HTERT RPE-1 (cell line): ENCODE data around the gene TBX1.
"Not testable (repeated sequence)": the region's sequence is repeated elsewhere in the genome, so short reads cannot be mapped to it uniquely, and the experiment has no call there.

Source experiments
- in situ Hi-C: fragments of 300-500 bp; cut with MboI; formaldehyde crosslinking; loops from 4 replicates; pipeline ENCODE4 v1.14.3; 2020; ENCODE audit warnings: low sequenced_read_pairs

TBX1 gene

DNA sequence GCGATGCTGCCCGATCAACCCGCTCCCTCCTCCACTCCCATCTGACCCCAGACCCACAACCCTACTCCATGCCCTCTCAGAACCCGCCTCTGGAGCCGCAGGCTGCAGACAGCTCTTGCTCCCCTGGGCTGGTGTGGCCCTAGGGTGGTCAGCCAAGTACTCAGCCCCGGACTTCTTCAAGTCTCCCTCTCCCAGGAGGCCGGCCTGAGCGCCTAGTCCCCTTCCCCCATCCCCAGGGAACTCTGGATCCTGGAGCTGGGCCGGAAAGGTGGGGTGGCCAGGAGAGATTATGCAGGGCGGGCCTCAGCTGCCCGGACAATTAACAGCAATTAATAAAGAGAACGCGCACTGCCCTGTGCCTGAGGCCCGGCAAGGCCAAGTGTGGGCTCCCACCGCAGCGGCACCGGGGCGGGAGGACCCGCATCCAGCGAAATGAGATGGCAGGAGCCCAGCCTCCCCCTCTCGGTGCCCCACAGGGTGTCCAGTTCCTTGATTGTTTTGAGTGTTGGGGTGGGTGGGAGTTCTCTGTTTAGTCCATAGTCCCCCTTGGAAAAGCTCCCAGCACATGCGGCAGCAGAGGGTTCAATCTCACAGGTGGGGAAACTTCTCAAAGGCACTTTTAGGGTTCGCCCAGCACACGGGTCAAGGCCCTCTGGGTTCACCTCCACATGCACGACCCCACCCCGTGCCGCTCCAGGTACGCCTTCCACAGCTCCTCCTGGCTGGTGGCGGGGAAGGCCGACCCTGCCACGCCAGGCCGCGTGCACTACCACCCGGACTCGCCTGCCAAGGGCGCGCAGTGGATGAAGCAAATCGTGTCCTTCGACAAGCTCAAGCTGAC lies 3.1 kb downstream of the TBX1 start:
- in situ Hi-C loops = no loop called here

GRCh38 chr22:19764299-19764593 lies 3.7 kb downstream of the TBX1 start:
- in situ Hi-C loops = no loop called here

- in situ Hi-C loops = no loop called here
Measured at GRCh38 chr22:19764636-19765476, 4.3 kb downstream of the TBX1 start.

DNA sequence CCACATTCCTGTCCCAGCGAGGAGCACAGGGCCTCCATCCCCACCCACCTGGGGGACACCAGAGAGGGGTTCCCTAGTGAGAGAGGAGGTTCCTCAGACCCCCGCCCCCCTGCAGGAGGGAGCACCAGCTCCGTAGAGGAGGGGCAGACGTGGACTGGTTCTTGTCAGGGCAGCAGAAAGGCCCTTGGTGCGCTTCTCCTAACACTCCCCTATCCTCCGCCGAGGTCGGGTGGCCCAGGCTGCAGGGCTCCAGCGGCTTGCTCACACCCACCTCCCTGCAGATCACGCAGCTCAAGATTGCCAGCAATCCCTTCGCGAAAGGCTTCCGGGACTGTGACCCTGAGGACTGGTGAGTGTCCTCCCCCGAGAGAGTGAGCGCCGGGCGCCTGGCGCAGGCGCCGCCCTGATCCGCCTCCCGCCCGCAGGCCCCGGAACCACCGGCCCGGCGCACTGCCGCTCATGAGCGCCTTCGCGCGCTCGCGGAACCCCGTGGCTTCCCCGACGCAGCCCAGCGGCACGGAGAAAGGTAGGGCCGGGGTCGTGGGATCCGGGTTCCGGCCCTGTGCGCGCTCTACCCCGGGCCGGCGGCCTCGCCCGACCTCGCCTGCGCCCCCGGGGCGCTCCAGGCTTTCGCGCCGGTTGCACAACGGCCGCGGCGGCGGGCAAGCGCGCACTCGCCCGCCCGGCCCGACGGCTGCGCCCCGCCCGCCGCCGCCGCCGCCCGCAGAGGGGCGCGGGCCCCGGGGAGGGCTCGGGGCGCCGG lies 5.1 kb downstream of the TBX1 start:
- in situ Hi-C loops = no loop called here

DNA sequence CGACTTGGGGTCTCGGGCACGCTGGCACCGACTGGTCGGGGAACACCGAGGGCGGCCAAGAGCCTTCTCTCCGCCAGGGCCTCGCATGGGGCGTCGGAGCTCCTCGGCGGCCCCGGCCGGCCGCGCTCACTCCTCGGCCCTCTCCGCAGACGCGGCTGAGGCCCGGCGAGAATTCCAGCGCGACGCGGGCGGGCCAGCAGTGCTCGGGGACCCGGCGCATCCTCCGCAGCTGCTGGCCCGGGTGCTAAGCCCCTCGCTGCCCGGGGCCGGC lies 5.6 kb downstream of the TBX1 start:
- in situ Hi-C loops = no loop called here

DNA sequence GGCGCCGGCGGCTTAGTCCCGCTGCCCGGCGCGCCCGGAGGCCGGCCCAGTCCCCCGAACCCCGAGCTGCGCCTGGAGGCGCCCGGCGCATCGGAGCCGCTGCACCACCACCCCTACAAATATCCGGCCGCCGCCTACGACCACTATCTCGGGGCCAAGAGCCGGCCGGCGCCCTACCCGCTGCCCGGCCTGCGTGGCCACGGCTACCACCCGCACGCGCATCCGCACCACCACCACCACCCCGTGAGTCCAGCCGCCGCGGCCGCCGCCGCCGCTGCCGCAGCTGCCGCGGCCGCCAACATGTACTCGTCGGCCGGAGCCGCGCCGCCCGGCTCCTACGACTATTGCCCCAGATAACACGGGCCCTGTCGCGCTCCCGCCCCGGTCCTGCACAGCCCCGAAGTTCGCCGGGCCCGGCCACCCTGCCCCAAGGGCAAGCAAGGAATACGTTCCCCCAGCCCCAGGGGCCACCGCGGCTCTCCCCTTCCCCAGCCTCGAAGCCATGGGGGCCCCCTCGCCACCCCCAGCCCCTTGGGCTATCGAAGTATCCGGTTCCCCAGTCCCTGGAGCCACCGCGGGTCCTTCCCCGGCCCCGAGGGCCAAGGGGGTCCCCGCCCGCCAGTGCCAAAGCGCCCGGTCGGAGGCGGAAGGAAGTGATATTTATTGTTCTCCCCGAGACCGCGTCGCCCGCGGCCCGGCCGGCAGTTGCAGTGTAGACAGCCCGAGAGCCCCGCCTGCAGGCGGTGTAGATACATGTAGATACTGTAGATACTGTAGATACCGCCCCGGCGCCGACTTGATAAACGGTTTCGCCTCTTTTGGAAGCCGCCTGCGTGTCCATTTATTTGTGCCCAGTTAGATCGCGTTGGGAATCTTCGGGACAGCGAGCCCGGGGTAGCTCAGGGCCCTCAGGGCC lies 6.2 kb downstream of the TBX1 start:
- in situ Hi-C loops = no loop called here

DNA sequence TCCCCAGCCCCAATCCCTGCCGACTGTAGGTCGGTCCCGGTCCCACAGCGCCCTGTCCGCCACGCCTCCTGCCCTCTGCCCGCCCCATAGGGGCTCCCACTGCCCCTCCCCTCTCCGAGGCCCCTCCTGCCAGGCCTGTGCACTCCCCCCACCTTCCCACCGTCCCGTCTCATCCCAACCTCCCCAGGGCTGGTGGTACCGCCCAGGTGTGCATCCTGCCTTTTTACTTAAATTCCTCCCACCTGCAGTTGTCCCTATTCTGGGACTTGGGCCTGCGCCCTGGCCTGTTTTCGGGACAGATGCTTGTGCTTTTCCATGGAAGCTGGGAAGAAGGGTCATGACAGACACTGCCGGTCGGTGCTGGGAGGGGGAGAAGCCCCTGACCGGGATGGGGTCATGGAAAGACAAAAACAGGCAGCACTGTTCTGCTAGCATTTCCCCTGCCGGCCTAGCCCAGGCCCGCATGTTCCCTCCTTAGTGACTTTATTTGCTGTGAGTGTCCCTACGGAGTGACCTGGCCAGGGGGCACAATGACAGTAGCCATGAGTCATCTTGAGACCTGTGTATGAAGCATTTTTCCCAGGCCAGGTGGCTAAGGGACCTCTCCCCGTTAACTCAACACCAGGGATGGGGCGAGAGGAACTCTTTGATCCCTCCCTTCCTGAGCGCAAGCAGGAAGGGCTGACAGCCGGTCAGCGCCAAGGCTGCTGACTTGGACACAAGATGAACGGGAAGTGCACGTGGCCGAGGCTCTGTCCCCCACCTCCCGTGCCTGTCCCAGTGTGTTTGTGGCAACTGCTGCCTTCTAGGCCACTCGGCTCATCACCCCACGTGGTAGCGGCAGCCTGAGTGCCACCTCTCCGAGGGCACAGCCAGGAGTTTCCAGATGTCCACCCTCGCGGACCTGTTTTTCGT lies 7.1 kb downstream of the TBX1 start:
- in situ Hi-C loops = no loop called here

DNA sequence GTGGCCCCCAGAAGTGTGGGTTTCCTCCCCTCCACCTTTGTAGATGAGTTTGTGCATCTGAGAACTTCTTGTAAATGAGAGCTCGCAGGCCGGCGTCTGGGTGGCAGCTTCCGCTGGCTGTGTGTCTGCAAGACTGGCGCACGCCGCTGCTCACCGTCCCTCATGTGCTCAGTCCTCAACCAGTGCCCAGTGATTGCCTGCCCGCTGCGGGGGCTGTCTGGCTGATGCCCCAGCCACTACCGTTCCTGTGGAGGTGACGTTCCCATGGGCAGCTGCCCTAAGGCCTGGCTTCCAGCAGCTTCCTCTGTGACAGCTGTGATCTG lies 8.8 kb downstream of the TBX1 start:
- in situ Hi-C loops = no loop called here

- in situ Hi-C loops = no loop called here
Measured at GRCh38 chr22:19770349-19771220, 10.0 kb downstream of the TBX1 start.

DNA sequence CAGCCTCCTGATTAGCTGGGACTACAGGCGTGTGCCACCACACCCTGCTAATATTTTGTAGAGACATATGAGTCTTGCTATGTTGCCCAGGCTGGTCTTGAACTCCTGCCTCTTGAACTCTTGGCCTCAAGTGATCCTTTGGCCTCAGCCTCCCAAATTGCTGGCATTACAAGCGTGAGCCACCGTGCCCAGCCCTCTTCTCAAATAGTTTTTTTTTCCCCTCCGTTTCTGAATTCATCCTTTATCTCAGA lies 11.8 kb downstream of the TBX1 start:
- in situ Hi-C loops = no loop called here

DNA sequence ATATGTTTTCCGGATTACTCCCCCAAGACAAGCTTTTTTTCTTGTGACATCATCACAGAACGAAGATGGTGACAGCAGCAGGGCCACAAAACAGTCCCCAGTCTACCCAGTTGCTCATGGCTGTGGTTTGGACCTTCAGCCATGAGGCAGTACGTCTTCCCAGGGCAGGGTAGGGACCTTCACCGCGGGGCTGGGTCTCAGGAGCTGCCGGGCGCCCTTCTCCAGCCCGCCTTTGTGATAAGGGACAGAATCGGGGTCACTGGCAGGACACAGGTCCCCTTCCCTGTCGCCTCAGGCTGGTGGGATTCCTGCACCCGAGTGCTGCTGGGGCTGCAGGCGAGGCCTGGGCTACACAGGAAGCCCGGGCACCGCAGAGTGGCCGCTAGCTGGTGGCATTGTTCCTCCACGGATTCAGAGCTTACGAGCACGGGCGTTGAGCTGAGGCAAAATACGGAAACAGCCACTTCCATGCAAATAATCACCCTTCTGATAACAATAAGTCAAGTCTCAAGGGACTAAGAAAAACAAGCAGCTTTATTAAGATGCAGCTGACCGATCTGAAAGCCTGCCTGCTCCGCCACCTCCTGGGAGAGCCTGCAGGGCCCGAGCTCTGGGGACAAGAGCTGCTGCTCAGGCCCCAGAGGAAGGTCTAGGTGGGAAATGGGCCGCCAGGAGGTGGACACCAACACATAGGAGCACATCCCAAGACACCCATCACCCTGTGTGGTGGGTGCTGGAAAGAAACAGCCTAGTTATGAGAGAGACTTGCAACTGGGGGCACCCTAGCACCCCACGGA lies 12.3 kb downstream of the TBX1 start:
- in situ Hi-C loops = no loop called here

GRCh38 chr22:19773470-19774040 lies 13.0 kb downstream of the TBX1 start:
- in situ Hi-C loops = no loop called here

DNA sequence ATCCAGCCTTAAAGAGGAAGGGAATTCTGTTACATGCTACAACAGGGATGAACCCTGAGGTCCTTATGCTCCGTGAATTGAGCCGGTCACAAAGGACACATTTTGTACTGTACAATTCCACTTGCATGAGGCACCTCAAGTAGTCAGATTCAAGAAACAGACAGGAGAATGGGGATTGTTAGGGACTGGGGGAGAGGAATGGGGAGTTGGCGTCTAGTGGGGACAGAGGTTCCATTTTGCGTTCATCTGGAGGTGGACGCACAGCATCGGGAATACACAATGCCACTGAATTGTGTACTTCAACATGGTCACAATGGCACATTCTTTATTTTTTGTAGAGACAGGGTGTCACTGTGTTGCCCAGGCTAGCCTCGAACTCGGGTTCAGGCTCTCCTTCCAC lies 14.1 kb downstream of the TBX1 start:
- in situ Hi-C loops = no loop called here

GRCh38 chr22:19775496-19776325 lies 15.1 kb downstream of the TBX1 start:
- in situ Hi-C loops = no loop called here

DNA sequence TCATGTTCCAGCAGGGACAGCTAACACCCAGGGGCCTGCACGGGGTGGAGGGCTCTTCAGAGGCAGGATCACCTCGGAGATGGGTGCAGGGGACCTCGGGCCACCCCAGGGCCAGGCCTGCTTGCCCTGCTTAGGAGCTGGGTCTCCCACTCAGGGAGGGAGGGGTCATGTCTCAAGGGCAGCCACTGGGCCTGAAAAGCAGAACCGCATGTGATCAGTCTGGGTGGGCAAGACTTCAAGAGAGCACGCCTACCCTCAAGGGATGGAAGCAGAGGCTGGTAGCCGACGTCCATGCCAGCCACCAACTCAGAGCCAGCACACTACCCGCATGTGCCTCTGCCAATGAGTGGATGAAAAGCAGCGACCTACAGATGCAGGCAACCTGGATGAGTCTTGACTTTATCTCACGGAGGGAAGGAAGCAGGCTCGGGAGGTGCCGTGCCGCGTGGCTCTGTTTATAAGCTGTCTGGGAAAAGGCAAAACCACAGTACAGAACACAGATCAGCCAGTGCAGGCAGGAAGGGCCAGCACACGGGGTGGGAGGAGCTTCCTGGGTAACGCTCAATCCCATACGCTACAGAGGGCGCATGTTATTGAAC lies 16.0 kb downstream of the TBX1 start:
- in situ Hi-C loops = no loop called here

DNA sequence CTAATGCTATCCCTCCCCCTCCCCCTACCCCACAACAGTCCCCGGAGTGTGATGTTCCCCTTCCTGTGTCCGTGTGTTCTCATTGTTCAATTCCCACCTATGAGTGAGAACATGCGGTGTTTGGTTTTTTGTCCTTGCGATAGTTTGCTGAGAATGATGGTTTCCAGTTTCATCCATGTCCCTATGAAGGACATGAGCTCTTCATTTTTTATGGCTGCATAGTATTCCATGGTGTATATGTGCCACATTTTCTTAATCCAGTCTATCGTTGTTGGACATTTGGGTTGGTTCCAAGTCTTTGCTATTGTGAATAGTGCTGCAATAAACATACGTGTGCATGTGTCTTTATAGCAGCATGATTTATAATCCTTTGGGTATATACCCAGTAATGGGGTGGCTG lies 16.6 kb downstream of the TBX1 start:
- in situ Hi-C loops = not testable (repeated sequence)

DNA sequence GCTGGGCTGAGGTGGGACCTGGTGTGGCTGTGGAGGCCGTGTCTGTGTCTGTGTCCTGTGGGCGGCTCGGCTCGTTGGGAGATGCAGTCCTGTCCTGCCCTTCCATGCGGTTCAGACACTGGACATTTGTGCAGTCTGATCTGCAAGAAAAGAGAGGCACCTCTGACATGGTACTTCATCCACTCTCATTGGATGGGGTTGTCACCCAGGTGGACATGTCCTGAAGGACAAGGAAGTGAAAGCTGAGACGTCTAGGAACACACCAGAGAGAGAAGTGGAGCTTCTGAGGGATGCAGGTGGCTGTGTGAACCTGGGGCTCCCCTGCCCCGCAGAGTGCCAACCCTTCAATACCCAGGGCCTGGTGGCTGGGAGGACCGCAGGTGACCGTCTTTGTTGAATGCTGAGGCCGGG lies 18.4 kb downstream of the TBX1 start:
- in situ Hi-C loops = no loop called here
